AG04450 (cell line): ENCODE data around the gene ISM2. TPM values are rescaled to one million over a fixed set of nuclear protein-coding genes. Genes with fewer than 3 reads are reported as not detected.

Experiments
- CTCF ChIA-PET: fragments of 300-600, 350-600 bp; formaldehyde crosslinking; extraction: SDS; loops from one replicate; lab custom pipeline; 2022; ENCODE audit warnings: antibody characterized with exemption, inconsistent platforms; lab: Charles Lee
- POLR2A ChIA-PET: fragments of 350-600 bp; formaldehyde crosslinking; extraction: SDS; loops from one replicate; lab custom pipeline; 2021; ENCODE audit warnings: antibody characterized with exemption, inconsistent platforms; lab: Yijun Ruan, JAX
- DNase-seq: peaks from one replicate; pipeline ENCODE4 v3.0.0-alpha.2; 2011; ENCODE audit warnings: low read depth, low spot score
- H3K27ac ChIP-seq: one replicate; pipeline ENCODE4 v1.5.1; 2012; ENCODE audit warnings: low read depth, low read length, control low read depth
- H3K27me3 ChIP-seq: one replicate; pipeline ENCODE4 v1.6.0; 2012; ENCODE audit warnings: low read length; ENCODE audit not compliant: control insufficient read depth, insufficient read depth
- H3K4me3 ChIP-seq: 2 replicates; pipeline ENCODE4 v1.5.1; 2011; ENCODE audit warnings: mild to moderate bottlenecking, low read depth, low read length, control low read depth
- H3K9me3 ChIP-seq: 2 replicates; pipeline ENCODE4 v1.5.1; 2012; ENCODE audit warnings: low read length; ENCODE audit not compliant: control insufficient read depth, insufficient read depth
- polyA plus RNA-seq: library from polyadenylated mRNA; depleted of rRNA; stranded (reverse); fragments of >200 nt; gene quantifications from 2 replicates; pipeline ENCODE4 v1.2.3, GENCODE V29; 2011
- TF ChIP-seq, protein P1 (sequence below): IDR thresholded peaks from 2 replicates; pipeline ENCODE4 v1.5.1; 2011; ENCODE audit warnings: low read depth, low read length, control low read depth, inconsistent platforms

ISM2 gene
- polyA plus RNA-seq, 1 experiment: not detected

DNA sequence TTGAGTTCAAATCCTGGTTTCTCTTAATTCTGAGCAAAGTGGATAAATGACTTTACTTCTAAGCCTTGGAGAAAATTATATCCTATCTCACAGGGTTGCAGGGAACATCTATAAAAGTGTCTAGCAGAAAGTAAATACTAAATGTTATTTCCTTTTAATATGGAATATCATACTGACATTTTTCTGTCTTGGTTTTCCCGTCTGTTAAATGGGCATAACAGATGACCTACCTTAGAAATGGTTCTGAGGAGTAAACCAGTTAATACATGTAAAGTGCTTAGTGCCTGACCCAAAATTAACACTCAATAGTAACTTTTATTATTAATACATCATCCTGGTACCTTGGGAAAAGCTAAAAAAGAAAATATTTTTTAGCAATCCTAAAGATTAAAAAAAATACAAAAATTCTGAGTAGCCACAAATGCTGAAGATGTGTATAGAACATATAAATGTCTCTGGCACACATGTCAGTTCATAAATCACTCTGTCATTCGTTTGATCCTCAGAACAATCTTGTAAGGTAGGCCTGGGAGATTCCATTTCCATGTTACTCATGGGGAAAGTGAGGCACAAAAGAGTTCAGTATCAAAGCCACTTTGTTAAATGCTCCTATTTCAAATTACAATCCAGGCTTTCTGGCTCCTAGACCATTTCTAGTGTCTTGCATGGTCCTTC, 42.5 kb downstream of the ISM2 start:
- Histone ChIP-seq H3K9me3 (peaks cover 4% of the 10 kb centered on the region; the same call in 1 of the 2 replicates), H3K27me3 (no peaks in the 10 kb centered on the region), H3K27ac (no peak overlapping the region), H3K4me3 (peak overlapping the region; percentile 99)
- ChIA-PET POLR2A (no interaction called here), CTCF (interaction anchor here (4.6 kb wide), 1 partner anchor 96 kb away, joined by 84 read pairs; no protein-coding TSS in a partner anchor)
- TF ChIP-seq, protein P1, sequence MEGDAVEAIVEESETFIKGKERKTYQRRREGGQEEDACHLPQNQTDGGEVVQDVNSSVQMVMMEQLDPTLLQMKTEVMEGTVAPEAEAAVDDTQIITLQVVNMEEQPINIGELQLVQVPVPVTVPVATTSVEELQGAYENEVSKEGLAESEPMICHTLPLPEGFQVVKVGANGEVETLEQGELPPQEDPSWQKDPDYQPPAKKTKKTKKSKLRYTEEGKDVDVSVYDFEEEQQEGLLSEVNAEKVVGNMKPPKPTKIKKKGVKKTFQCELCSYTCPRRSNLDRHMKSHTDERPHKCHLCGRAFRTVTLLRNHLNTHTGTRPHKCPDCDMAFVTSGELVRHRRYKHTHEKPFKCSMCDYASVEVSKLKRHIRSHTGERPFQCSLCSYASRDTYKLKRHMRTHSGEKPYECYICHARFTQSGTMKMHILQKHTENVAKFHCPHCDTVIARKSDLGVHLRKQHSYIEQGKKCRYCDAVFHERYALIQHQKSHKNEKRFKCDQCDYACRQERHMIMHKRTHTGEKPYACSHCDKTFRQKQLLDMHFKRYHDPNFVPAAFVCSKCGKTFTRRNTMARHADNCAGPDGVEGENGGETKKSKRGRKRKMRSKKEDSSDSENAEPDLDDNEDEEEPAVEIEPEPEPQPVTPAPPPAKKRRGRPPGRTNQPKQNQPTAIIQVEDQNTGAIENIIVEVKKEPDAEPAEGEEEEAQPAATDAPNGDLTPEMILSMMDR: no peak
- no peak for DNase-seq

- ChIA-PET POLR2A (no interaction called here), CTCF (no interaction called here)
- DNase-seq: no peak
- Histone ChIP-seq H3K27ac (no peak overlapping the region), H3K27me3 (no peaks in the 10 kb centered on the region), H3K9me3 (no peaks in the 10 kb centered on the region), H3K4me3 (no peak overlapping the region)
- TF ChIP-seq, protein P1: no peak
Observed at GRCh38 chr14:77442196-77442595, 56.4 kb downstream of the ISM2 start.

DNA sequence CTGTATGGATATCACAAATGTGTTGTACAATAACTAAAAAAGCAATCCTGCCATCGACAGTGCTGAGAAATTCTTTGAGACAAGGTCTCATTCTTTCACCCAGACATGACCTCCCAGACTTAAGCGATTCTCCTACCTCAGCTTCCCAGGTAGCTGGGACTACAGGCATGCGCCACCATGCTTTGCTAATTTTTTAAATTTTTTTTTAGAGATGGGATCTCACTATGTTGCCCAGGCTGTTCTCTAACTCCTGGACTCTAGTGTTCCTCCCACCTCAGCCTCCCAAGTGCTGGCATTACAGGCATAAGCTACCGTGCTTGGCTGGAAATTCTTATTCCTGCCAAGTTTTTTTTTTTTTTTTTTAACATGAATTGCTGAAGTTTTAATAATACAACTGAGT, 58.8 kb downstream of the ISM2 start:
- Histone ChIP-seq H3K27me3 (no peaks in the 10 kb centered on the region), H3K4me3 (no peak overlapping the region), H3K27ac (no peak overlapping the region), H3K9me3 (no peaks in the 10 kb centered on the region)
- TF ChIP-seq, protein P1: no peak
- ChIA-PET CTCF (interaction anchor here (0.6 to 2.6 kb wide), 3 partner anchors 19 to 568 kb away, joined by 3 to 9 read pairs (median 8); no protein-coding TSS in a partner anchor), POLR2A (no interaction called here)
- DNase-seq: no peak

GRCh38 chr14:77438596-77438995, 60.0 kb downstream of the ISM2 start:
- Histone ChIP-seq H3K4me3 (no peak overlapping the region), H3K9me3 (no peaks in the 10 kb centered on the region), H3K27me3 (no peaks in the 10 kb centered on the region), H3K27ac (no peak overlapping the region)
- POLR2A ChIA-PET: no interaction called here
- no peak for DNase-seq
- CTCF ChIA-PET: interaction anchor here (1.2 to 2.6 kb wide), 3 partner anchors 21 to 123 kb away, joined by 3 to 9 read pairs (median 8); no protein-coding TSS in a partner anchor
- TF ChIP-seq, protein P1: no peak

GRCh38 chr14:77436042-77436441, 62.6 kb downstream of the ISM2 start:
- DNase-seq: no peak
- CTCF ChIA-PET: no interaction called here
- POLR2A ChIA-PET: no interaction called here
- H3K9me3 ChIP-seq: no peaks in the 10 kb centered on the region
- H3K27ac ChIP-seq: no peak overlapping the region
- H3K4me3 ChIP-seq: no peak overlapping the region
- TF ChIP-seq, protein P1: no peak
- no peaks in the 10 kb centered on the region for H3K27me3 ChIP-seq
